GM12878 (cell line): ENCODE results near the gene RAP1A. TPM values are rescaled to one million over a fixed set of nuclear protein-coding genes. Genes with fewer than 3 reads are reported as not detected.

Source experiments
- ATAC-seq: fragments of 200-7000 bp; cut with Tn5 transposase; 3 replicates; pipeline ENCODE4 v1.9.1; 2020; ENCODE audit warnings: mild to moderate bottlenecking, moderate library complexity
- BruUV-seq: library from RNA; stranded (reverse); fragments of 400-500 nt; replicated peaks from 2 replicates; lab custom pipeline; 2021; lab: Mats Ljungman, UMichigan
- CTCF ChIA-PET: fragments of 300-600 bp; sonication (Branson Sonifier 250); formaldehyde crosslinking; extraction: SDS; loops from one replicate; lab custom pipeline; 2021; ENCODE audit warnings: inconsistent platforms; lab: Yijun Ruan, JAX
- POLR2A ChIA-PET: fragments of 350-600 bp; formaldehyde crosslinking; extraction: SDS; loops from one replicate; lab custom pipeline; 2021; ENCODE audit warnings: inconsistent platforms; lab: Charles Lee
- RAD21 ChIA-PET: fragments of 300-600 bp; sonication (Branson Sonifier 250); formaldehyde crosslinking; loops from one replicate; lab custom pipeline; 2023; ENCODE audit warnings: antibody characterized with exemption; ENCODE audit not compliant: unreplicated experiment; lab: Charles Lee
- SMC1A ChIA-PET: fragments of 300-600 bp; sonication (Branson Sonifier 250); formaldehyde crosslinking; loops from one replicate; lab custom pipeline; 2023; ENCODE audit not compliant: unreplicated experiment, uncharacterized antibody; lab: Charles Lee
- DNase-seq: peaks from one replicate; pipeline ENCODE4 v3.0.0-alpha.2; 2011; ENCODE audit warnings: low read depth, low spot score
- FAIRE-seq: peaks from 3 replicates; lab custom pipeline; 2011; peaks lifted over from hg19 to GRCh38; lab: Jason Lieb, UNC
- H2AFZ ChIP-seq: 2 replicates; pipeline ENCODE4 v1.6.0; 2011; ENCODE audit warnings: low read depth, low read length, control low read depth; ENCODE audit not compliant: control insufficient read depth
- H3K27ac ChIP-seq: 2 replicates; pipeline ENCODE4 v1.5.1; 2011; ENCODE audit warnings: control low read depth; ENCODE audit not compliant: control insufficient read depth, insufficient read depth
- H3K27me3 ChIP-seq, 2 experiments: replicated peaks in 1 of 2; 2 replicates each; pipeline versions ENCODE4 v1.6.0 to v1.6.1; 2011; ENCODE audit warnings: low read length in 1 of 2; ENCODE audit not compliant: control insufficient read depth in 2 of 2, insufficient read depth in 2 of 2
- H3K36me3 ChIP-seq, 2 experiments: 2 replicates each; pipeline ENCODE4 v1.5.1; 2011; ENCODE audit warnings: low read length in 1 of 2; ENCODE audit not compliant: control insufficient read depth in 2 of 2, insufficient read depth in 2 of 2
- H3K4me1 ChIP-seq: 2 replicates; pipeline ENCODE4 v1.6.1; 2011; ENCODE audit warnings: mild to moderate bottlenecking, low read length, moderate library complexity, mixed read lengths; ENCODE audit not compliant: control insufficient read depth, insufficient read depth
- H3K4me2 ChIP-seq: 2 replicates; pipeline ENCODE4 v1.6.0; 2011; ENCODE audit warnings: control low read depth; ENCODE audit not compliant: control insufficient read depth, insufficient read depth
- H3K4me3 ChIP-seq: fragments of 200-600 bp; sonication (generic); 2 replicates; pipeline ENCODE4 v1.5.1; 2016
- H3K79me2 ChIP-seq: 2 replicates; pipeline ENCODE4 v1.6.0; 2011; ENCODE audit warnings: low read length; ENCODE audit not compliant: control insufficient read depth, insufficient read depth
- H3K9ac ChIP-seq: 2 replicates; pipeline ENCODE4 v1.8.0; 2011; ENCODE audit warnings: low read length, control low read depth, mixed read lengths; ENCODE audit not compliant: control insufficient read depth, insufficient read depth
- H3K9me3 ChIP-seq: replicated peaks from 3 replicates; pipeline ENCODE4 v1.5.1; 2011; ENCODE audit warnings: mild to moderate bottlenecking, low read length; ENCODE audit not compliant: control insufficient read depth, insufficient read depth
- H4K20me1 ChIP-seq: 2 replicates; pipeline ENCODE4 v1.6.0; 2011; ENCODE audit not compliant: control insufficient read depth, insufficient read depth
- BHLHE40 ChIP-seq, 2 experiments: fragments of 450-650 bp in 1 of 2; IDR thresholded peaks; 2 replicates each; pipeline ENCODE4 v1.6.1; 2011 to 2017; ENCODE audit warnings: low read depth in 2 of 2, borderline replicate concordance in 1 of 2, improper control_type of control experiment in 1 of 2, low read length in 1 of 2, mild to moderate bottlenecking in 1 of 2
- RAD21 ChIP-seq: IDR thresholded peaks from 2 replicates; pipeline ENCODE4 v1.6.1; 2011; ENCODE audit warnings: mild to moderate bottlenecking, low read depth, low read length, moderate library complexity; ENCODE audit not compliant: insufficient read depth
- SMC3 ChIP-seq: IDR thresholded peaks from 2 replicates; pipeline ENCODE4 v1.6.1; 2011; ENCODE audit warnings: low read length, improper control_type of control experiment, borderline replicate concordance
- SPI1 ChIP-seq: IDR thresholded peaks from 2 replicates; pipeline ENCODE4 v1.6.1; 2011; ENCODE audit warnings: low read depth, mild to moderate bottlenecking, low read length, moderate library complexity, borderline replicate concordance; ENCODE audit not compliant: insufficient read depth
- WGBS: methylation state at CpG from one replicate; pipeline ENCODE4 v1.1.6; 2016; ENCODE audit warnings: low lambda C conversion rate; ENCODE audit not compliant: insufficient replicate concordance, insufficient coverage; ENCODE audit errors: missing lambda C conversion rate; 5-methylcytosine and 5-hydroxymethylcytosine counted together
- in situ Hi-C: fragments of 300-500 bp; cut with MboI; formaldehyde crosslinking; loops from 9 replicates; pipeline ENCODE4 v1.14.3; 2018; ENCODE audit warnings: mixed read lengths
- intact Hi-C: fragments of 100-400 bp; cut with micrococcal nuclease; formaldehyde crosslinking; loops from one replicate; pipeline ENCODE4 v1.14.2; 2022; ENCODE audit not compliant: unreplicated experiment
- polyA plus RNA-seq, 11 experiments: library from polyadenylated mRNA; depleted of rRNA in 4 of 11; unstranded in 6 of 11; stranded (reverse) in 5 of 11; fragments of >200 nt; fragmentation: Nextera tagmentation in 4 of 11; fragmentation: Illumina TruSeq in 1 of 11; extraction: Ambion mirVana in 4 of 11; extraction: Trizol in 1 of 11; gene quantifications; 1 replicate in 1 of 11; 2 replicates in 10 of 11; pipeline versions ENCODE4 v1.2.1 to v1.2.3, GENCODE V29; 2011 to 2016; ENCODE audit warnings: inconsistent platforms in 2 of 11, missing spikeins in 2 of 11, low read depth in 1 of 11
- total RNA-seq, 4 experiments: library from RNA; depleted of rRNA in 3 of 4; stranded (reverse); fragments of >200 nt in 3 of 4; fragmentation: Illumina TruSeq in 1 of 4; extraction: Trizol in 1 of 4; gene quantifications; 2 replicates each; pipeline versions ENCODE4 v1.2.1 to v1.2.3, GENCODE V29; 2013 to 2021
- TF ChIP-seq, protein P1 (sequence below), 3 experiments: IDR thresholded peaks in 2 of 3; conservative IDR thresholded peaks in 1 of 3; 2 replicates each; pipeline ENCODE4 v1.5.1; 2011; ENCODE audit warnings: low read depth in 3 of 3, low read length in 3 of 3, mild to moderate bottlenecking in 3 of 3, control low read depth in 2 of 3, moderate library complexity in 2 of 3, inconsistent platforms in 1 of 3, mixed read lengths in 1 of 3; ENCODE audit not compliant: control insufficient read depth in 2 of 3, insufficient read depth in 1 of 3; ENCODE audit errors: extremely low read depth in 1 of 3
- TF ChIP-seq, protein P2 (sequence below): fragments of 450-650 bp; IDR thresholded peaks from 2 replicates; pipeline ENCODE4 v1.6.1; 2017; ENCODE audit warnings: mild to moderate bottlenecking, moderate library complexity

Gene RAP1A
- total and polyA plus RNA-seq, 10 of the 15 experiments (the other 5 are each of a cell fraction or from before 2014, with no cell fraction given), result 38.4 to 213 (median 86.0) TPM

GRCh38 chr1:111570781-111571181, 48.8 kb upstream of the RAP1A start:
- WGBS, result 45% methylated on average over 2 of the region's 2 CpGs
- Histone ChIP-seq H3K9me3 (no peaks in the 10 kb centered on the region), H4K20me1 (no peaks in the 10 kb centered on the region), H3K4me2 (no peak overlapping the region), H3K4me3 (no peak overlapping the region), H3K4me1 (no peaks in the 10 kb centered on the region), H3K79me2 (no peaks in the 10 kb centered on the region), H3K27me3 (no peaks in the 10 kb centered on the region), H3K27ac (no peak overlapping the region), H3K9ac (no peak overlapping the region), H2AFZ (no peak overlapping the region), H3K36me3 (no peaks in the 10 kb centered on the region)
- in situ Hi-C loops, result no loop called here
- ChIA-PET RAD21 (interaction anchor here (0.8 to 2.5 kb wide), 7 partner anchors 11 to 144 kb away, joined by 3 to 12 read pairs (median 3); partner anchors contain the start of gene RAP1A), POLR2A (interaction anchor here (0.6 to 0.7 kb wide), 2 partner anchors 34 to 117 kb away, joined by 3 read pairs; no protein-coding TSS in a partner anchor), SMC1A (interaction anchor here (0.9 to 5.2 kb wide), 11 partner anchors 12 to 128 kb away, joined by 3 to 48 read pairs (median 5); no protein-coding TSS in a partner anchor), CTCF (interaction anchor here (0.7 to 2.0 kb wide), 6 partner anchors 15 to 177 kb away, joined by 3 to 9 read pairs (median 4); no protein-coding TSS in a partner anchor)
- intact Hi-C loops, result loop anchor here (5.0 kb wide), 1 partner anchor 87 kb away; no protein-coding TSS in a partner anchor
- TF ChIP-seq SMC3, result peak; percentile 57; the same call in 1 of the 2 replicates
- peak; percentile 37; the same call in 1 of the 2 replicates for TF ChIP-seq SPI1
- TF ChIP-seq, protein P1, sequence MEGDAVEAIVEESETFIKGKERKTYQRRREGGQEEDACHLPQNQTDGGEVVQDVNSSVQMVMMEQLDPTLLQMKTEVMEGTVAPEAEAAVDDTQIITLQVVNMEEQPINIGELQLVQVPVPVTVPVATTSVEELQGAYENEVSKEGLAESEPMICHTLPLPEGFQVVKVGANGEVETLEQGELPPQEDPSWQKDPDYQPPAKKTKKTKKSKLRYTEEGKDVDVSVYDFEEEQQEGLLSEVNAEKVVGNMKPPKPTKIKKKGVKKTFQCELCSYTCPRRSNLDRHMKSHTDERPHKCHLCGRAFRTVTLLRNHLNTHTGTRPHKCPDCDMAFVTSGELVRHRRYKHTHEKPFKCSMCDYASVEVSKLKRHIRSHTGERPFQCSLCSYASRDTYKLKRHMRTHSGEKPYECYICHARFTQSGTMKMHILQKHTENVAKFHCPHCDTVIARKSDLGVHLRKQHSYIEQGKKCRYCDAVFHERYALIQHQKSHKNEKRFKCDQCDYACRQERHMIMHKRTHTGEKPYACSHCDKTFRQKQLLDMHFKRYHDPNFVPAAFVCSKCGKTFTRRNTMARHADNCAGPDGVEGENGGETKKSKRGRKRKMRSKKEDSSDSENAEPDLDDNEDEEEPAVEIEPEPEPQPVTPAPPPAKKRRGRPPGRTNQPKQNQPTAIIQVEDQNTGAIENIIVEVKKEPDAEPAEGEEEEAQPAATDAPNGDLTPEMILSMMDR (IDR thresholded peaks at IDR 0.05 in 2 of 3, conservative IDR thresholded peaks at IDR 0.05 in 1 of 3; ENCODE audit: control insufficient read depth in 2 of 3, extremely low read depth in 1 of 3, insufficient read depth in 1 of 3, low read depth in 3 of 3, low read length in 3 of 3), result peak; percentile 26 to 66 (median 51); a peak in 5 of 6 replicates
- TF ChIP-seq, protein P2, sequence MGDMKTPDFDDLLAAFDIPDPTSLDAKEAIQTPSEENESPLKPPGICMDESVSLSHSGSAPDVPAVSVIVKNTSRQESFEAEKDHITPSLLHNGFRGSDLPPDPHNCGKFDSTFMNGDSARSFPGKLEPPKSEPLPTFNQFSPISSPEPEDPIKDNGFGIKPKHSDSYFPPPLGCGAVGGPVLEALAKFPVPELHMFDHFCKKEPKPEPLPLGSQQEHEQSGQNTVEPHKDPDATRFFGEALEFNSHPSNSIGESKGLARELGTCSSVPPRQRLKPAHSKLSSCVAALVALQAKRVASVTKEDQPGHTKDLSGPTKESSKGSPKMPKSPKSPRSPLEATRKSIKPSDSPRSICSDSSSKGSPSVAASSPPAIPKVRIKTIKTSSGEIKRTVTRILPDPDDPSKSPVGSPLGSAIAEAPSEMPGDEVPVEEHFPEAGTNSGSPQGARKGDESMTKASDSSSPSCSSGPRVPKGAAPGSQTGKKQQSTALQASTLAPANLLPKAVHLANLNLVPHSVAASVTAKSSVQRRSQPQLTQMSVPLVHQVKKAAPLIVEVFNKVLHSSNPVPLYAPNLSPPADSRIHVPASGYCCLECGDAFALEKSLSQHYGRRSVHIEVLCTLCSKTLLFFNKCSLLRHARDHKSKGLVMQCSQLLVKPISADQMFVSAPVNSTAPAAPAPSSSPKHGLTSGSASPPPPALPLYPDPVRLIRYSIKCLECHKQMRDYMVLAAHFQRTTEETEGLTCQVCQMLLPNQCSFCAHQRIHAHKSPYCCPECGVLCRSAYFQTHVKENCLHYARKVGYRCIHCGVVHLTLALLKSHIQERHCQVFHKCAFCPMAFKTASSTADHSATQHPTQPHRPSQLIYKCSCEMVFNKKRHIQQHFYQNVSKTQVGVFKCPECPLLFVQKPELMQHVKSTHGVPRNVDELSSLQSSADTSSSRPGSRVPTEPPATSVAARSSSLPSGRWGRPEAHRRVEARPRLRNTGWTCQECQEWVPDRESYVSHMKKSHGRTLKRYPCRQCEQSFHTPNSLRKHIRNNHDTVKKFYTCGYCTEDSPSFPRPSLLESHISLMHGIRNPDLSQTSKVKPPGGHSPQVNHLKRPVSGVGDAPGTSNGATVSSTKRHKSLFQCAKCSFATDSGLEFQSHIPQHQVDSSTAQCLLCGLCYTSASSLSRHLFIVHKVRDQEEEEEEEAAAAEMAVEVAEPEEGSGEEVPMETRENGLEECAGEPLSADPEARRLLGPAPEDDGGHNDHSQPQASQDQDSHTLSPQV, result no peak
- TF ChIP-seq RAD21, result peak; percentile 64
- TF ChIP-seq BHLHE40 (IDR thresholded peaks at IDR 0.05; ENCODE audit: borderline replicate concordance in 1 of 2, low read depth in 2 of 2, low read length in 1 of 2), result no peak
- ATAC-seq (peak; percentile 96), FAIRE-seq (no peak), DNase-seq (no peak)
- no TSS peak for BruUV-seq
